Left lung (tissue), 10 donors: ENCODE results near the gene FKBP8. TPM values are rescaled to one million over a fixed set of nuclear protein-coding genes. Genes with fewer than 3 reads are reported as not detected.
A peak's percentile ranks its signal among the peaks of the same experiment; 100 is the strongest.

Experiments used
- ATAC-seq: fragments of 200-7000 bp; cut with Tn5 transposase; one replicate; pipeline ENCODE4 v1.9.1; 2020; ENCODE audit warnings: moderate library complexity
- DNase-seq, 4 donors: peaks; one replicate each; pipeline ENCODE4 v3.0.0-alpha.2; 2013 to 2020
- H3K27ac ChIP-seq, 2 donors: fragments of 200-600 bp; sonication (generic) in 1 of 2; one replicate each; pipeline versions ENCODE4 v1.5.0 to v1.8.0; 2020 to 2021
- H3K27me3 ChIP-seq, 2 donors: fragments of 200-600 bp; sonication (generic) in 1 of 2; one replicate each; pipeline versions ENCODE4 v1.5.0 to v1.8.0; 2020 to 2021
- H3K36me3 ChIP-seq, 2 donors: fragments of 200-600 bp; sonication (generic) in 1 of 2; one replicate each; pipeline versions ENCODE4 v1.5.0 to v1.8.0; 2020 to 2021
- H3K4me1 ChIP-seq, 2 donors: fragments of 200-600 bp; one replicate each; pipeline ENCODE4 v1.8.0; 2021
- H3K4me3 ChIP-seq, 2 donors: fragments of 200-600 bp; sonication (generic) in 1 of 2; one replicate each; pipeline versions ENCODE4 v1.5.0 to v1.8.0; 2020 to 2021; ENCODE audit warnings: mild to moderate bottlenecking in 1 of 2
- H3K9me3 ChIP-seq, 2 donors: fragments of 200-600 bp; sonication (generic) in 1 of 2; one replicate each; pipeline versions ENCODE4 v1.5.0 to v1.8.0; 2020 to 2021
- CTCF ChIP-seq, 2 donors: fragments of 200-600 bp; sonication (generic) in 1 of 2; IDR thresholded peaks; one replicate each; pipeline versions ENCODE4 v1.5.0 to v1.8.0; 2021; ENCODE audit warnings: antibody characterized with exemption in 2 of 2
- intact Hi-C, 2 donors: fragments of 100-400 bp; cut with DNase I; formaldehyde crosslinking; loops; one replicate each; pipeline versions ENCODE4 v1.11.2 to v1.14.2; 2022
- polyA plus RNA-seq, 6 donors: library from polyadenylated mRNA; unstranded; fragments of 120-200 nt; gene quantifications; one replicate each; pipeline ENCODE4 v1.2.1, GENCODE V29; 2013; ENCODE audit not compliant: insufficient read length in 6 of 6
- total RNA-seq, 2 donors: library from RNA; stranded (reverse); fragmentation: NEBNext Ultra II Directional; extraction: Animal tissue kit (Norgen Biotek cat#: 25700); gene quantifications; one replicate each; pipeline ENCODE4 v1.2.1, GENCODE V29; 2021
- donor health status: DM: no; HTN: yes; CAD: no.
- donor health status: DM: no; HTN: no; CAD: no.

Gene FKBP8
- total and polyA plus RNA-seq, 8 donors, result 176 to 232 (median 214) TPM

- intact Hi-C loops, result no loop called here
- no peak overlapping the region for H3K4me3 ChIP-seq
- no peak for ATAC-seq
- peak in 1 of 4 donors; percentile 55 for DNase-seq
- peaks cover 16 to 21% of the 10 kb centered on the region in 2 donors for H3K4me1 ChIP-seq
- peaks cover 0 to 59% of the 10 kb centered on the region in 2 donors for H3K36me3 ChIP-seq
- no peak for TF ChIP-seq CTCF (IDR thresholded peaks at IDR 0.05)
- H3K9me3 ChIP-seq, result no peaks in the 10 kb centered on the region
- H3K27me3 ChIP-seq, result no peaks in the 10 kb centered on the region
- no peak overlapping the region for H3K27ac ChIP-seq
These were observed 31.4 kb upstream of the FKBP8 start for GRCh38 chr19:18574691-18575291.

GRCh38 chr19:18571564-18572344 lies 28.4 kb upstream of the FKBP8 start, which contains the start of gene UBA52:
UBA52 (plus strand) TSS chr19:18571857; CDS start chr19:18573301, 1,444 bp downstream.
- peaks cover 16 to 21% of the 10 kb centered on the region in 2 donors for H3K4me1 ChIP-seq
- H3K9me3 ChIP-seq, result no peaks in the 10 kb centered on the region
- H3K36me3 ChIP-seq, result peaks cover 0 to 71% of the 10 kb centered on the region in 2 donors
- H3K4me3 ChIP-seq, result peak within 1 kb of the TSS; percentile 79 to 89
- no peak for TF ChIP-seq CTCF (IDR thresholded peaks at IDR 0.05)
- H3K27me3 ChIP-seq, result no peaks in the 10 kb centered on the region
- intact Hi-C loops, result no loop called here
- peak within 1 kb of the TSS; percentile 64 to 94 for H3K27ac ChIP-seq
- peak; percentile 96 to 99 (median 98) for DNase-seq
- ATAC-seq, result peak; percentile 98

GRCh38 chr19:18568367-18568766 lies 25.0 kb upstream of the FKBP8 start:
- peaks cover 0 to 71% of the 10 kb centered on the region in 2 donors for H3K36me3 ChIP-seq
- no peak for ATAC-seq

GRCh38 chr19:18566953-18567352 lies 23.6 kb upstream of the FKBP8 start:
- H3K4me1 ChIP-seq, result peaks cover 0 to 7% of the 10 kb centered on the region in 2 donors
- TF ChIP-seq CTCF (IDR thresholded peaks at IDR 0.05), result no peak
- H3K4me3 ChIP-seq, result no peak overlapping the region
- H3K27me3 ChIP-seq, result no peaks in the 10 kb centered on the region
- no peak for DNase-seq
- no peak overlapping the region for H3K27ac ChIP-seq
- H3K36me3 ChIP-seq, result peaks cover 0 to 82% of the 10 kb centered on the region in 2 donors
- intact Hi-C loops, result loop anchor here in 1 of 2 donors (10.0 kb wide), 1 partner anchor 102 kb away; no protein-coding TSS in a partner anchor
- H3K9me3 ChIP-seq, result no peaks in the 10 kb centered on the region
- no peak for ATAC-seq

More at GRCh38 chr19:18568367-18568766, 25.0 kb upstream of the FKBP8 start:
- peak in 1 of 4 donors; percentile 77 for DNase-seq
- peaks cover 13 to 18% of the 10 kb centered on the region in 2 donors for H3K4me1 ChIP-seq
- intact Hi-C loops, result loop anchor here in 1 of 2 donors (10.0 kb wide), 1 partner anchor 104 kb away; no protein-coding TSS in a partner anchor
- H3K27ac ChIP-seq, result no peak overlapping the region
- H3K27me3 ChIP-seq, result no peaks in the 10 kb centered on the region
- no peaks in the 10 kb centered on the region for H3K9me3 ChIP-seq
- H3K4me3 ChIP-seq, result no peak overlapping the region
- TF ChIP-seq CTCF (IDR thresholded peaks at IDR 0.05), result no peak

- intact Hi-C loops, result loop anchor here in 1 of 2 donors (10.0 kb wide), 1 partner anchor 97 kb away; no protein-coding TSS in a partner anchor
- Histone ChIP-seq H3K4me3 (no peak overlapping the region), H3K9me3 (no peaks in the 10 kb centered on the region), H3K36me3 (peaks cover 0 to 59% of the 10 kb centered on the region in 2 donors), H3K27me3 (no peaks in the 10 kb centered on the region), H3K4me1 (peaks cover 5 to 23% of the 10 kb centered on the region in 2 donors), H3K27ac (peak overlapping the region; percentile 9 to 50)
- ATAC-seq (no peak), DNase-seq (no peak)
- TF ChIP-seq CTCF (IDR thresholded peaks at IDR 0.05), result no peak
These were observed 18.7 kb upstream of the FKBP8 start for GRCh38 chr19:18562086-18562485.
